Natural killer cell (primary cell): ENCODE data around the gene PTPRR. TPM values are rescaled to one million over a fixed set of nuclear protein-coding genes. Genes with fewer than 3 reads are reported as not detected.

Experiments used
- ATAC-seq, 3 donors: fragments of 150-1000 bp in 2 of 3; fragments of 200-7000 bp in 1 of 3; cut with Tn5 transposase; 1 replicate in 1 of 3; 2 replicates in 2 of 3; pipeline ENCODE4 v1.10.0; 2021; ENCODE audit warnings: mild to moderate bottlenecking in 2 of 3, moderate library complexity in 2 of 3
- DNase-seq, 2 donors: peaks; one replicate each; pipeline versions ENCODE4 v3.0.0 to v3.0.0-alpha.2; 2013 to 2021; ENCODE audit warnings: mixed read lengths in 1 of 2
- H3K27ac ChIP-seq: one replicate; pipeline ENCODE4 v1.5.1; 2013; ENCODE audit warnings: mild to moderate bottlenecking, low read length
- H3K27me3 ChIP-seq: one replicate; pipeline ENCODE4 v1.6.1; 2013; ENCODE audit warnings: low read length; ENCODE audit not compliant: control insufficient read depth, insufficient read depth
- H3K36me3 ChIP-seq: one replicate; pipeline ENCODE4 v1.6.1; 2013; ENCODE audit warnings: low read length; ENCODE audit not compliant: control insufficient read depth, insufficient read depth
- H3K4me1 ChIP-seq: one replicate; pipeline ENCODE4 v1.6.1; 2013; ENCODE audit warnings: low read length; ENCODE audit not compliant: control insufficient read depth, insufficient read depth
- H3K4me3 ChIP-seq: one replicate; pipeline ENCODE4 v1.5.1; 2013; ENCODE audit warnings: low read length
- H3K9me3 ChIP-seq: one replicate; pipeline ENCODE4 v1.6.1; 2013; ENCODE audit warnings: low read length; ENCODE audit not compliant: control insufficient read depth, insufficient read depth
- H3K27ac Mint-ChIP-seq, 2 donors: one replicate each; pipeline ENCODE4 v1.8.0; 2022; ENCODE audit warnings: mild to moderate bottlenecking in 2 of 2, mixed read lengths in 2 of 2, moderate library complexity in 1 of 2
- H3K27me3 Mint-ChIP-seq, 2 donors: one replicate each; pipeline ENCODE4 v1.8.0; 2022; ENCODE audit warnings: low read depth in 2 of 2, mixed read lengths in 2 of 2
- H3K36me3 Mint-ChIP-seq: one replicate; pipeline ENCODE4 v1.8.0; 2022; ENCODE audit warnings: mixed read lengths
- H3K4me1 Mint-ChIP-seq, 2 donors: one replicate each; pipeline ENCODE4 v1.8.0; 2022; ENCODE audit warnings: mixed read lengths in 2 of 2
- H3K4me3 Mint-ChIP-seq: one replicate; pipeline ENCODE4 v1.8.0; 2022; ENCODE audit warnings: mild to moderate bottlenecking, moderate library complexity, mixed read lengths
- H3K9me3 Mint-ChIP-seq, 2 donors: one replicate each; pipeline ENCODE4 v1.8.0; 2022; ENCODE audit warnings: mixed read lengths in 2 of 2
- CTCF ChIP-seq: fragments of 200-600 bp; IDR thresholded peaks from one replicate; pipeline ENCODE4 v1.8.0; 2022; ENCODE audit warnings: antibody characterized with exemption
- WGBS: methylation state at CpG from one replicate; pipeline ENCODE4 v1.1.7; 2013; ENCODE audit warnings: missing lambda C conversion rate; ENCODE audit not compliant: insufficient coverage; 5-methylcytosine and 5-hydroxymethylcytosine counted together
- intact Hi-C: fragments of 100-400 bp; cut with micrococcal nuclease; formaldehyde crosslinking; loops from one replicate; pipeline ENCODE4 v1.14.2; 2022
- total RNA-seq, 4 donors: library from RNA; stranded (reverse); fragments of 120-200 nt in 1 of 4; gene quantifications; one replicate each; pipeline versions ENCODE4 v1.2.3 to v1.2.4, GENCODE V29; 2013 to 2022

The PTPRR gene
- total RNA-seq, 3 donors from 2014 or later (not counting 1 experiment from before 2014, with no cell fraction given): 0.91 to 1.3 TPM; not detected in 1

- H3K27me3 ChIP-seq: no peaks in the 10 kb centered on the region
- no peak for TF ChIP-seq CTCF
- Mint-ChIP-seq H3K27ac (no peak overlapping the region), H3K27me3 (no peaks in the 10 kb centered on the region), H3K4me3 (no peak overlapping the region), H3K9me3 (peaks cover 5 to 9% of the 10 kb centered on the region in 2 donors), H3K36me3 (no peaks in the 10 kb centered on the region), H3K4me1 (no peaks in the 10 kb centered on the region)
- no peak for ATAC-seq
- no peaks in the 10 kb centered on the region for H3K9me3 ChIP-seq
- no peaks in the 10 kb centered on the region for H3K36me3 ChIP-seq
- H3K4me3 ChIP-seq: no peak overlapping the region
- H3K27ac ChIP-seq: no peak overlapping the region
- intact Hi-C loops: no loop called here
- 56% methylated on average over 1 of the region's 1 CpG for WGBS
- no peaks in the 10 kb centered on the region for H3K4me1 ChIP-seq
- no peak for DNase-seq
Measured at GRCh38 chr12:70910666-70911065, 9.9 kb downstream of the PTPRR start.

DNA sequence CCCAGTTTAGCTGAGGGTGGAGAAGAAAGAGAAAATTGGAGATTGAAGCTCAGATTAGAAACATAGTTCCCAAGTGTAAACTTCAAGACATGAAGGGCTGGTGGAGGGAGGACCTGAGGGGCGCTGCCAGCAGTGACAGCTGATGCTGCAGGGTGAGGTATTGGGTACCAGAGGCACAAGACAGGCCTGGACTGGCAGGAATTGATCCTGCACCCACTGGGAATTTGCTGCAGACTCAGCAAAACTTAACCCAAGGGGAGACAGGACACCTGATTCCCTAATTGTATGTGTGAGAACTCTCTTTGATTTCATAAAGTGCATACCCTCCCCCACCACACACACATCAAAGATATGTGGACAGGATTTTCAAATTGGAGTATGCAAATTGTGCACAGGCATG lies 11.6 kb downstream of the PTPRR start:
- Mint-ChIP-seq H3K27ac (no peak overlapping the region), H3K9me3 (peaks cover 0 to 10% of the 10 kb centered on the region in 2 donors), H3K4me1 (no peaks in the 10 kb centered on the region), H3K36me3 (no peaks in the 10 kb centered on the region), H3K27me3 (no peaks in the 10 kb centered on the region), H3K4me3 (no peak overlapping the region)
- 43% methylated on average over 1 of the region's 1 CpG for WGBS
- ATAC-seq (no peak), DNase-seq (no peak)
- H3K9me3 ChIP-seq: no peaks in the 10 kb centered on the region
- H3K36me3 ChIP-seq: no peaks in the 10 kb centered on the region
- H3K4me3 ChIP-seq: no peak overlapping the region
- H3K27me3 ChIP-seq: no peaks in the 10 kb centered on the region
- no peaks in the 10 kb centered on the region for H3K4me1 ChIP-seq
- TF ChIP-seq CTCF: no peak
- intact Hi-C loops: no loop called here
- no peak overlapping the region for H3K27ac ChIP-seq

- Mint-ChIP-seq H3K9me3 (peaks cover 2 to 10% of the 10 kb centered on the region in 2 donors), H3K36me3 (no peaks in the 10 kb centered on the region), H3K4me1 (no peaks in the 10 kb centered on the region), H3K27me3 (no peaks in the 10 kb centered on the region), H3K27ac (no peak overlapping the region), H3K4me3 (no peak overlapping the region)
- intact Hi-C loops: no loop called here
- no peak for TF ChIP-seq CTCF
- Histone ChIP-seq H3K36me3 (no peaks in the 10 kb centered on the region), H3K9me3 (no peaks in the 10 kb centered on the region), H3K27me3 (no peaks in the 10 kb centered on the region), H3K4me3 (no peak overlapping the region), H3K27ac (no peak overlapping the region), H3K4me1 (no peaks in the 10 kb centered on the region)
- ATAC-seq (no peak), DNase-seq (no peak)
- WGBS: 96% methylated on average over 2 of the region's 2 CpGs
Measured at GRCh38 chr12:70907412-70907811, 13.1 kb downstream of the PTPRR start.

DNA sequence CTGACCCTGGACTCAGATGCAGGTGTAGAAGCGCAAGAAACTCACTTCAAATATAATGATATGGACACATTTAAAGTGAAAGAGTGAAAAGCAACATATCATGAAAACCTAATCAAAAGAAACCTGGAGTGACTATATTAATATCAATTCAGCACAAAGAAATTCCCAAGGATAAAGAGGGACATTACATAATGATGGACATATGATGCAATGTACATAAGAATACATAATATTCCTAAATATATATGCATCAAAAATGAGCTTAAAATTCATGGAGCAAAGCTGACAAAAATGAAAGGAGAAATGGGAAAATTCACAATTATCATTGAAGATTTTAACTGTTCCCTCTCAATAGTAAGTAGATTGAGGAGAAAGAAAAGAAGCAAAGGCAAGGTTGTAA lies 24.6 kb downstream of the PTPRR start:
- no peaks in the 10 kb centered on the region for H3K27me3 Mint-ChIP-seq
- Histone ChIP-seq H3K27me3 (no peaks in the 10 kb centered on the region), H3K4me3 (no peak overlapping the region), H3K4me1 (no peaks in the 10 kb centered on the region), H3K36me3 (no peaks in the 10 kb centered on the region), H3K9me3 (no peaks in the 10 kb centered on the region), H3K27ac (no peak overlapping the region)
- ATAC-seq (no peak), DNase-seq (no peak)
- H3K4me1 Mint-ChIP-seq: no peaks in the 10 kb centered on the region
- intact Hi-C loops: no loop called here
- TF ChIP-seq CTCF: no peak
- H3K9me3 Mint-ChIP-seq: peaks cover 4 to 11% of the 10 kb centered on the region in 2 donors
- no peak overlapping the region for H3K4me3 Mint-ChIP-seq
- peaks cover 8% of the 10 kb centered on the region for H3K36me3 Mint-ChIP-seq
- no CpG with 5 or more reads among the region's 1 CpG for WGBS
- no peak overlapping the region for H3K27ac Mint-ChIP-seq
